HepG2 (cell line): ENCODE data around the gene CARD9. TPM values are rescaled to one million over a fixed set of nuclear protein-coding genes. Genes with fewer than 3 reads are reported as not detected.

ENCODE experiments used
- ARNT ChIP-seq: fragments of 450-650 bp; IDR thresholded peaks from 2 replicates; pipeline ENCODE4 v1.6.1; 2017
- HOXA3 ChIP-seq: sonication (generic); formaldehyde crosslinking; IDR thresholded peaks from 2 replicates; pipeline ENCODE4 v1.5.0; 2020; ENCODE audit warnings: missing genetic modification reagents
- JUNB ChIP-seq: sonication (generic); formaldehyde crosslinking; IDR thresholded peaks from 2 replicates; pipeline ENCODE4 v1.8.0; 2022; ENCODE audit warnings: missing genetic modification reagents, mild to moderate bottlenecking, borderline replicate concordance
- KMT2A ChIP-seq: sonication (generic); formaldehyde crosslinking; IDR thresholded peaks from 2 replicates; pipeline ENCODE4 v1.4.0; 2020; ENCODE audit warnings: missing genetic modification reagents
- MLLT10 ChIP-seq: sonication (generic); formaldehyde crosslinking; IDR thresholded peaks from 2 replicates; pipeline ENCODE4 v1.4.0; 2020; ENCODE audit warnings: missing genetic modification reagents
- MNT ChIP-seq: fragments of 450-650 bp; IDR thresholded peaks from 2 replicates; pipeline ENCODE4 v1.6.1; 2016
- MXD4 ChIP-seq: IDR thresholded peaks from 2 replicates; pipeline ENCODE4 v1.6.1; 2016; ENCODE audit warnings: mild to moderate bottlenecking, missing biosample characterization, missing genetic modification reagents
- PCBP1 ChIP-seq: fragments of 200-400 bp; formaldehyde crosslinking; IDR thresholded peaks from 2 replicates; pipeline ENCODE4 v1.6.1; 2017; ENCODE audit warnings: mild to moderate bottlenecking, low read depth, low read length, borderline replicate concordance
- REPIN1 ChIP-seq: sonication (generic); formaldehyde crosslinking; IDR thresholded peaks from 2 replicates; pipeline ENCODE4 v1.8.0; 2022; ENCODE audit warnings: missing genetic modification reagents, low read depth, mild to moderate bottlenecking, borderline replicate concordance
- SP4 ChIP-seq: sonication (generic); formaldehyde crosslinking; IDR thresholded peaks from 2 replicates; pipeline ENCODE4 v1.8.1; 2023; ENCODE audit warnings: mild to moderate bottlenecking, missing genetic modification reagents
- ZKSCAN5 ChIP-seq: sonication (generic); formaldehyde crosslinking; IDR thresholded peaks from 2 replicates; pipeline ENCODE4 v1.5.1; 2020; ENCODE audit warnings: mild to moderate bottlenecking, missing genetic modification reagents
- ZNF138 ChIP-seq: sonication (generic); formaldehyde crosslinking; IDR thresholded peaks from 2 replicates; pipeline ENCODE4 v1.5.0; 2020; ENCODE audit warnings: mild to moderate bottlenecking, low read depth, missing genetic modification reagents
- ZNF205 ChIP-seq: IDR thresholded peaks from 2 replicates; pipeline ENCODE4 v1.6.1; 2018; ENCODE audit warnings: missing biosample characterization, missing genetic modification reagents
- ZNF3 ChIP-seq: IDR thresholded peaks from 2 replicates; pipeline ENCODE4 v1.7.0; 2017; ENCODE audit warnings: inconsistent platforms
- ZNF512B ChIP-seq: sonication (generic); formaldehyde crosslinking; IDR thresholded peaks from 2 replicates; pipeline ENCODE4 v1.5.1; 2020; ENCODE audit warnings: missing genetic modification reagents, mild to moderate bottlenecking, borderline replicate concordance
- ZNF564 ChIP-seq: sonication (generic); formaldehyde crosslinking; IDR thresholded peaks from 2 replicates; pipeline ENCODE4 v1.8.1; 2023; ENCODE audit warnings: mild to moderate bottlenecking, missing genetic modification reagents
- polyA plus RNA-seq, 8 experiments: library from polyadenylated mRNA; depleted of rRNA in 3 of 8; stranded (reverse) in 7 of 8; unstranded in 1 of 8; fragments of >200 nt; fragmentation: Illumina TruSeq in 4 of 8; extraction: Trizol in 4 of 8; gene quantifications; 2 replicates each; pipeline versions ENCODE4 v1.2.1 to v1.2.3, GENCODE V29; 2011 to 2016; ENCODE audit warnings: low read depth in 4 of 8, missing spikeins in 1 of 8, mixed read lengths in 1 of 8; ENCODE audit not compliant: insufficient read depth in 1 of 8
- total RNA-seq, 5 experiments: library from RNA; depleted of rRNA; stranded (reverse); fragments of >200 nt; fragmentation: Illumina TruSeq; extraction: Trizol; gene quantifications; 2 replicates each; pipeline ENCODE4 v1.2.3, GENCODE V29; 2016; ENCODE audit warnings: low read depth in 1 of 5
- TF ChIP-seq, protein P1 (sequence below): sonication (generic); formaldehyde crosslinking; IDR thresholded peaks from 2 replicates; pipeline ENCODE4 v1.4.0; 2020; ENCODE audit warnings: missing genetic modification reagents, borderline replicate concordance
- TF ChIP-seq, protein P2 (sequence below), 2 experiments: sonication (generic) in 1 of 2; formaldehyde crosslinking in 1 of 2; IDR thresholded peaks; 2 replicates each; pipeline versions ENCODE4 v1.5.1 to v1.6.1; 2011 to 2020; ENCODE audit warnings: borderline replicate concordance in 1 of 2, low read depth in 1 of 2, low read length in 1 of 2, mild to moderate bottlenecking in 1 of 2, missing genetic modification reagents in 1 of 2, moderate library complexity in 1 of 2
- TF ChIP-seq, protein P3 (sequence below): sonication (generic); formaldehyde crosslinking; IDR thresholded peaks from 2 replicates; pipeline ENCODE4 v1.8.1; 2023; ENCODE audit warnings: mild to moderate bottlenecking, moderate library complexity, missing genetic modification reagents

Gene CARD9
- total and polyA plus RNA-seq, 2 of the 13 experiments (the other 11 are each of a cell fraction or from before 2014, with no cell fraction given) = 3.3 to 7.4 TPM

DNA sequence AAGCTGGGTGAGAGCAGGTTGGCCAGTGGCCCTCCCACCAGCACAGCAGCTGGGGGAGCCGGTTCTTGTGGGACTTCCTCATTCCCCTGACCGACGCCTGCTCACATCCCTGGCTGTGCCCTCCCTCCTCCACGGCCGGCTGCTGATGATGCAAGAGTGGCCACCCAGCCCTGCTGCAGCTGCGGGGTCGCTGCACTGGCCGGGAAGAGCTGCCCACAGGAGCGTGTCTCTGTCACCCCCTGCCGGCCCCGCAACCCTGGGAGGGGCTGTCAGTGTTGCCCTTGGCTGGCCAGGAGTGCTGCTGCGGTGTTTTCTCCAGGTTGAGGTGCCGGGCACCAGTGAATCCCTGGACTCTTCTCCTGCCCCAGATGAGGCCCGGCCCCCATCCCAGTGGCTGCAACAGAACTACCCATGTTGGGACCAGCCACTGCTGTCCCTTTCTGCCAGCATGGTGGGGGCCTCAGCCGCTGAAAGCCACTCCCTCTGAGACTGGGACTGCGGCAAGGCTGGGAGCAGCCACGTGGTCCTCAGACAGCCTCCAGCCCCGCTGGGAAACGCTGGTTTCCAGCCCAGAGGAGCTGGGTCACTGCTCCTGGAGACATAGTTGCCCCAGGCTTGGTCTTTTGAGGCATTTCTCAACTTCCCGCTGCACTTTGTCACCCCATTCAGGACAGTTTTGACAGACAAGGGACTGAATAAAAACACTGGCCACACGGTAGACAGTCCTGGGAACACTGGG is 739 bp downstream of the CARD9 start (continued):
- TF ChIP-seq MNT (no peak), ZNF564 (CRISPR knock-in tag) (no peak), MLLT10 (CRISPR knock-in tag) (no peak), ZNF205 (CRISPR knock-in tag) (0 out of 2 replicates have a peak, but pooled peaks have one; percentile 32), PCBP1 (no peak), KMT2A (no peak), ZNF138 (no peak), ZKSCAN5 (no peak), ZNF3 (CRISPR knock-in tag) (no peak), REPIN1 (CRISPR knock-in tag) (no peak), JUNB (CRISPR knock-in tag) (no peak), ZNF512B (CRISPR knock-in tag) (no peak), MXD4 (no peak), HOXA3 (peak; percentile 80; the same call in 1 of the 2 replicates), ARNT (no peak), SP4 (CRISPR knock-in tag) (peak; percentile 52; the same call in 1 of the 2 replicates)
- TF ChIP-seq, protein P1, sequence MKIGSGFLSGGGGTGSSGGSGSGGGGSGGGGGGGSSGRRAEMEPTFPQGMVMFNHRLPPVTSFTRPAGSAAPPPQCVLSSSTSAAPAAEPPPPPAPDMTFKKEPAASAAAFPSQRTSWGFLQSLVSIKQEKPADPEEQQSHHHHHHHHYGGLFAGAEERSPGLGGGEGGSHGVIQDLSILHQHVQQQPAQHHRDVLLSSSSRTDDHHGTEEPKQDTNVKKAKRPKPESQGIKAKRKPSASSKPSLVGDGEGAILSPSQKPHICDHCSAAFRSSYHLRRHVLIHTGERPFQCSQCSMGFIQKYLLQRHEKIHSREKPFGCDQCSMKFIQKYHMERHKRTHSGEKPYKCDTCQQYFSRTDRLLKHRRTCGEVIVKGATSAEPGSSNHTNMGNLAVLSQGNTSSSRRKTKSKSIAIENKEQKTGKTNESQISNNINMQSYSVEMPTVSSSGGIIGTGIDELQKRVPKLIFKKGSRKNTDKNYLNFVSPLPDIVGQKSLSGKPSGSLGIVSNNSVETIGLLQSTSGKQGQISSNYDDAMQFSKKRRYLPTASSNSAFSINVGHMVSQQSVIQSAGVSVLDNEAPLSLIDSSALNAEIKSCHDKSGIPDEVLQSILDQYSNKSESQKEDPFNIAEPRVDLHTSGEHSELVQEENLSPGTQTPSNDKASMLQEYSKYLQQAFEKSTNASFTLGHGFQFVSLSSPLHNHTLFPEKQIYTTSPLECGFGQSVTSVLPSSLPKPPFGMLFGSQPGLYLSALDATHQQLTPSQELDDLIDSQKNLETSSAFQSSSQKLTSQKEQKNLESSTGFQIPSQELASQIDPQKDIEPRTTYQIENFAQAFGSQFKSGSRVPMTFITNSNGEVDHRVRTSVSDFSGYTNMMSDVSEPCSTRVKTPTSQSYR = peak; percentile 63; the same call in 1 of the 2 replicates
- TF ChIP-seq, protein P2, sequence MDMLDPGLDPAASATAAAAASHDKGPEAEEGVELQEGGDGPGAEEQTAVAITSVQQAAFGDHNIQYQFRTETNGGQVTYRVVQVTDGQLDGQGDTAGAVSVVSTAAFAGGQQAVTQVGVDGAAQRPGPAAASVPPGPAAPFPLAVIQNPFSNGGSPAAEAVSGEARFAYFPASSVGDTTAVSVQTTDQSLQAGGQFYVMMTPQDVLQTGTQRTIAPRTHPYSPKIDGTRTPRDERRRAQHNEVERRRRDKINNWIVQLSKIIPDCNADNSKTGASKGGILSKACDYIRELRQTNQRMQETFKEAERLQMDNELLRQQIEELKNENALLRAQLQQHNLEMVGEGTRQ (IDR thresholded peaks at IDR 0.05; ENCODE audit: low read depth, low read length) = no peak
- TF ChIP-seq, protein P2 (CRISPR knock-in tag; IDR thresholded peaks at IDR 0.05; ENCODE audit: borderline replicate concordance) = no peak
- TF ChIP-seq, protein P3, sequence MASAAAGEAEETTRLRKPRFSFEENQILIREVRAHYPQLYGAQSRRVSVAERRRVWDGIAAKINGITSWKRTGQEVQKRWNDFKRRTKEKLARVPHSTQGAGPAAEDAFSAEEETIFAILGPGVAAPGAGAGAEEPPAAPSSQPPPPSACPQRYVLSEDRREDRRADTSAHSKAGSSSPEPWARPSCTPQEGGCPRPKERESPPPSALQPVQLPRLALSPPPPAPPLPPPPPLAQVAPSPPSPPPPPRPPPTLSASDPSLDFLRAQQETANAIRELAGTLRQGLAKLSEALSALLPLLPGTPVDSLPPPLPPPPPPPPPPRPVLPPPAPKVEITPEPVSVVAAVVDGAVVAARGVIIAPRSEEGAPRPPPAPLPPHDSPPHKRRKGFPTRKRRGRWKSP (CRISPR knock-in tag) = peak; percentile 59; the same call in 1 of the 2 replicates
